GM06990 (cell line): Measurements from ENCODE around the gene IFITM10.

Experiments used
- DNase-seq: peaks from one replicate; pipeline ENCODE4 v3.0.0-alpha.2; 2011; ENCODE audit not compliant: insufficient read length; ENCODE audit errors: extremely low read depth
- H3K27me3 ChIP-seq: replicated peaks from 2 replicates; pipeline ENCODE4 v1.6.0; 2011; ENCODE audit warnings: low read length; ENCODE audit not compliant: control insufficient read depth, insufficient read depth
- H3K36me3 ChIP-seq: 2 replicates; pipeline ENCODE4 v1.5.1; 2011; ENCODE audit warnings: low read length; ENCODE audit not compliant: control insufficient read depth, insufficient read depth
- H3K4me3 ChIP-seq: replicated peaks from 2 replicates; pipeline ENCODE4 v1.5.1; 2011; ENCODE audit warnings: low read depth, mild to moderate bottlenecking, control low read depth, low read length
- TF ChIP-seq, protein P1 (sequence below): IDR thresholded peaks from 2 replicates; pipeline ENCODE4 v1.5.1; 2011; ENCODE audit warnings: low read length, control low read depth, mild to moderate bottlenecking, inconsistent platforms; ENCODE audit not compliant: insufficient read depth, poor library complexity, severe bottlenecking

The IFITM10 gene

DNA sequence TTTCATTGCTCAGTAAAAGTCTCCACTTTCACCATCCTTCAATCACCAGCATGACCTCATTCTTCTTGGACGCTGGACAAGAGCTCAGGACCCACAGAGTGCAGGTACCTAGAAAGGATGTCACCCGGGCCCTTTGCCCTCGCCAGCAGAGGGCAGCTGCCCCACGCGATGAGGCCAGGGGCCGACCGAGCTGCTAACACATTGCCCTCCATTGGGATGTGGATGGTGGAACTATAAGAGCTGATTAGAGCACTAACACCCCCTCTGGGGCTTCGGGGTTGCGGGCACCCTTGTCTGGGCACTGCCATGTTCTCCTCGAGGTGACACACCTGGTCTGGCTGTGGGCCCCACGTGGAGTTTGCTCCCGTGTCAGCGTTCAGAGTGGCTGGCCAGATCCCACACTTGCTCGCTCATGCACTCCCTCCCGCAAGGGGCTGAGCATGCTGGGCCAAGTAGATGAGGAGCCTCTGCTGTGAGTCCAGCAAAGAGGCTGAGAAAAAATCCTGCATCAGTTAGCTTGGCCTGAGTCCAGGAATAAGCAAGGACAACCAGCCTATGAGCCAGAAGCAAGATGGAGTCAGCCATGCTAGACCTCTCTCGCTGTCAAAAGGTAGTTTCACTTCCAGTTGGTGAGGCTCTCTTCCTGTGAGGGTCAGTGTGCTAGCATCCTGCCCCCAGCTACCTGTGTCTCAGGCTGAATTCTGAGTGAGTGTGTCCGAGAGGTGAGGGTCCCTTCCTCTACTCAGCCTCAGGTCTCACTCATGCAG is 43.6 kb downstream of the IFITM10 start:
- H3K27me3 ChIP-seq, result no peaks in the 10 kb centered on the region; the same call in none of the 2 replicates
- H3K4me3 ChIP-seq, result no peak overlapping the region
- no peaks in the 10 kb centered on the region for H3K36me3 ChIP-seq
- no peak for DNase-seq
- TF ChIP-seq, protein P1, sequence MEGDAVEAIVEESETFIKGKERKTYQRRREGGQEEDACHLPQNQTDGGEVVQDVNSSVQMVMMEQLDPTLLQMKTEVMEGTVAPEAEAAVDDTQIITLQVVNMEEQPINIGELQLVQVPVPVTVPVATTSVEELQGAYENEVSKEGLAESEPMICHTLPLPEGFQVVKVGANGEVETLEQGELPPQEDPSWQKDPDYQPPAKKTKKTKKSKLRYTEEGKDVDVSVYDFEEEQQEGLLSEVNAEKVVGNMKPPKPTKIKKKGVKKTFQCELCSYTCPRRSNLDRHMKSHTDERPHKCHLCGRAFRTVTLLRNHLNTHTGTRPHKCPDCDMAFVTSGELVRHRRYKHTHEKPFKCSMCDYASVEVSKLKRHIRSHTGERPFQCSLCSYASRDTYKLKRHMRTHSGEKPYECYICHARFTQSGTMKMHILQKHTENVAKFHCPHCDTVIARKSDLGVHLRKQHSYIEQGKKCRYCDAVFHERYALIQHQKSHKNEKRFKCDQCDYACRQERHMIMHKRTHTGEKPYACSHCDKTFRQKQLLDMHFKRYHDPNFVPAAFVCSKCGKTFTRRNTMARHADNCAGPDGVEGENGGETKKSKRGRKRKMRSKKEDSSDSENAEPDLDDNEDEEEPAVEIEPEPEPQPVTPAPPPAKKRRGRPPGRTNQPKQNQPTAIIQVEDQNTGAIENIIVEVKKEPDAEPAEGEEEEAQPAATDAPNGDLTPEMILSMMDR, result peak; percentile 38

DNA sequence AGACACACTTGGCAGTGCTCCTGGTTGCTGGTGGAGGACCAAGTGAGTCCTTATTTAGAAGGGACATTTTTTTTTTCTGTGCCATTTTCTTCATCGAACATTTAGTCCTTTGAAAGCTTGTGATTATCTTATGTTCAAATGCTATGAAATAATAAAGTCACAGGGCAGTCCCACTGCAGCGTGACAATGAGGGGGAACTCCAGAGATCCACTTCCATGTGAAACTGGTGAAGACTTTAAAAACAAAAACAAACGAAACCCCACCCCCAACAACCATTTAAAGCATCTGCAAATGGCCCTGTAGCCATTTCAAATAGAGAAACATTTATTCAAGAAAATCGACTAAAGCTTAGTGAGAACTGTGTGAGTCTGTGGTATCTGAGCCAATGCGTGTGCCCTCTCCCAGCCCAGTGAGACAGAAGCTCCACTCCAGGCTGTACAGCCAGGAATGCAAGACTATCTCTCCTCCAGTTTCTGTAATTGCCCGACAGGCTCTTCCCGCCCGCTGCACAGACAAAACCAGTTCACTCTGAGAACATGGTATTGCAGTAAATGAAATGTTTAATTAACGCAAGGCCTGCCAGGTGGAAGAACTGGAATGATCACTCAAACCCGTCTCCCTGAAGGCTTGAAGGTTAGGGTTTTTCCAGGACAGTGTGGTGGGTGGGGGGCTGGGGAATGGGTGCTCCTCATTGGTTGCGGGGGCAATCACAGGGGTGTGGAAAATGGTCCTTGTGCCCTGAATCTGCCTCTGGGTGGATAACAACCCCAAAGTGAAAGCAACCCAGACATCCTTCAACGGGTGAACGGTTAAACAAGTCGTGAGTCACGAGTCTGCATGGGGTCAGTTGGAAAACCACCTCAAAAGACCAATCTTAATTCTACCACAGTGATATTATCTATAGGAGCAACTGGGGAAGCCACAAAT is 45.0 kb downstream of the IFITM10 start:
- no peaks in the 10 kb centered on the region for H3K36me3 ChIP-seq
- no peak overlapping the region for H3K4me3 ChIP-seq
- DNase-seq, result no peak
- TF ChIP-seq, protein P1, result no peak
- no peaks in the 10 kb centered on the region; the same call in 1 of the 2 replicates for H3K27me3 ChIP-seq

DNA sequence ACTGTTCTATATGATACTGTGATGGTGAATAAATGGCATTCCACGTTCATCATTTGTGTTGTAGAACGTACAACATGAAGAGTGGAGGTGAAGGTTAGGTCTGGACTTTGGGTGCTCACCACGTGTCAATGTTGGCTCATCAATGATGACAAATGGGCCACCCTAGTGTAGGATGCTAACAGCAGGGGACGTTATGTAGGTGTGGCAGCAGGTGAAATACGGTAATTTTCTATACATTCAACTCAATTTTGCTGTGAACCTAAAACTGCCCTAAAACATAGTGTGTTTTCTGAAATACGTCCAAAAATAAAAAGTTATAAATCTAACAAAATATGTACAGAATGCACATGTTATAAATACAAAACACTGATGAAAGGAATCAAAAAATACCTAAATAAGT is 47.2 kb downstream of the IFITM10 start:
- Histone ChIP-seq H3K27me3 (no peaks in the 10 kb centered on the region; the same call in 1 of the 2 replicates), H3K4me3 (no peak overlapping the region), H3K36me3 (no peaks in the 10 kb centered on the region)
- TF ChIP-seq, protein P1, result no peak
- DNase-seq, result no peak

DNA sequence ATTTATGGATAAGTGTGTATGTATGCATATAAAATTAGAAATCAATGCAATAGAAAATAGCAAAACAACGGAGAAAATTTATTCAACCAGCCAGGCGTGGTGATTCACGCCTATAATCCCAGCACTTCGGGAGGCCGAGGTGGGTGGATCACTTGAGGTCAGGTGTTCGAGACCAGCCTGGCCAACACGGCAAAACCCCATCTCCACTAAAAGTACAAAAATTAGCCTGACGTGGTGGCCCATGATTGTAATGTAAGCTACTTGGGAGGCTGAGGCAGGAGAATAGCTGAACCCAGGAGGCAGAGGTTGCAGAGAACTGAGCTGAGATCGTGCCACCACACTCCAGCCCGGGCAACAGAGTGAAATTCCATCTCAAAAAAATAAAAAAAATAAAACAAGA is 47.9 kb downstream of the IFITM10 start:
- Histone ChIP-seq H3K4me3 (no peak overlapping the region), H3K36me3 (no peaks in the 10 kb centered on the region), H3K27me3 (no peaks in the 10 kb centered on the region; the same call in 1 of the 2 replicates)
- TF ChIP-seq, protein P1, result no peak
- DNase-seq, result no peak

DNA sequence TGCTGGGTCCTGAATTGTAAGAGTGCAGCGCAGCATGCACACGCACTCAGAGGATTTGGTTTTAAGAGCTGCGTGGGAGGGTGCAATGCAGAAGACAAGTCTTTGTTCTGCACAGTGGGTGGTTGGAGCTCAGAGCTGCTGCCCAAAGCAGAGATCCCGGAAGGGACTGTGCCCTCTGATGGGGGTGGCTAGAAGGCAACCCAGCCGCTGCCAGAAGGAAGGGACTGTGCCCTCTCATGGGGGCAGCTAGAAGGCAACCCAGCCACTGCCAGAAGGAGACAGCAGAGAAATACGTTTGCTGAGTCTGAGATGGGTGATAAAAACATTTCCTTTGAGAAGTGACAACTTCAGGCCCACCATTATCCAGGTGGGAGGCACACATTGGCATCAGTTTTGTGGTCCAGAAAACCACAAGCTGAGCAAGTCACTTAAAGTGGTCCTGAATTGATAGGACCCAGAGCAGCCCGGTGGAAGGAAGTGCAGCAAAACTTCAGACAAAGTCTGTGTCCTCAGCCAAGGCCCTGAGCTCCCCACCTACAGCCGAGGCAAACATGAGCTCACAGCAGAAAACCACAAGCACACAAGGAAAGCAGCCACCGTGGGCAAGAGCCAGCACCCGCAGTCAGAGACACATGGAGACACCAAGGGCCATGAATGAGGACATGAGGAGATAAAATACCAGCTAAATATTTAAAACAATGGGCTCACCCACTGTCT is 49.1 kb downstream of the IFITM10 start:
- Histone ChIP-seq H3K36me3 (no peaks in the 10 kb centered on the region), H3K4me3 (no peak overlapping the region), H3K27me3 (no peaks in the 10 kb centered on the region; the same call in 1 of the 2 replicates)
- TF ChIP-seq, protein P1, result no peak
- no peak for DNase-seq
